GM12801 (cell line): Measurements from ENCODE around the gene MREG.

Experiments used
- CTCF ChIP-seq: IDR thresholded peaks from one replicate; pipeline ENCODE4 v1.5.1; 2011; ENCODE audit warnings: control low read depth; ENCODE audit not compliant: insufficient read length; ENCODE audit errors: extremely low read depth

The MREG gene

GRCh38 chr2:216021768-216022565 is 8.6 kb upstream of the MREG start:
- TF ChIP-seq CTCF: no peak

- TF ChIP-seq CTCF: no peak
Measured at GRCh38 chr2:216018709-216019108, 5.4 kb upstream of the MREG start.

GRCh38 chr2:216017365-216017764 is 4.0 kb upstream of the MREG start:
- no peak for TF ChIP-seq CTCF

GRCh38 chr2:216016581-216016980 is 3.2 kb upstream of the MREG start:
- no peak for TF ChIP-seq CTCF

- no peak for TF ChIP-seq CTCF
Measured at GRCh38 chr2:216015722-216016464, 2.5 kb upstream of the MREG start.

GRCh38 chr2:216014986-216015385 is 1.6 kb upstream of the MREG start:
- TF ChIP-seq CTCF: no peak

GRCh38 chr2:216014006-216014405 is 655 bp upstream of the MREG start:
- no peak for TF ChIP-seq CTCF
